ENCODE results near the gene RAD51B.

GRCh38 chr14:68547305-68548193 lies 728.0 kb downstream of the RAD51B start:
- no peak for TF ChIP-seq CTCF (IDR thresholded peaks at IDR 0.05)
- peak in 1 of 2 donors; percentile 22 for TF ChIP-seq POLR2A (IDR thresholded peaks at IDR 0.05)
- TF ChIP-seq POLR2AphosphoS5 (IDR thresholded peaks at IDR 0.05; ENCODE audit: insufficient read depth in 1 of 2, low read depth in 1 of 2): peak; percentile 71 to 92

Measured in vagina (tissue), 2 donors.